B cell (primary cell): ENCODE data around the gene PPP1R2. TPM values are rescaled to one million over a fixed set of nuclear protein-coding genes. Genes with fewer than 3 reads are reported as not detected.

ENCODE experiments used
- ATAC-seq: fragments of 200-7000 bp; cut with Tn5 transposase; one replicate; pipeline ENCODE4 v1.10.0; 2021; ENCODE audit warnings: low read depth, mild to moderate bottlenecking, moderate number of reproducible peaks, moderate library complexity
- CTCF ChIA-PET: fragments of 350-600 bp; sonication (Branson Sonifier 250); formaldehyde crosslinking; loops from one replicate; lab custom pipeline; 2021; ENCODE audit warnings: antibody characterized with exemption, inconsistent platforms; lab: Charles Lee
- POLR2A ChIA-PET: fragments of 350-600 bp; sonication (Branson Sonifier 250); formaldehyde crosslinking; loops from one replicate; lab custom pipeline; 2021; ENCODE audit warnings: antibody characterized with exemption; lab: Charles Lee
- DNase-seq: peaks from one replicate; pipeline ENCODE4 v3.0.0; 2013
- H2AFZ ChIP-seq: 2 replicates; pipeline ENCODE4 v1.6.1; 2012; ENCODE audit warnings: mild to moderate bottlenecking, low read depth, low read length; ENCODE audit not compliant: insufficient read depth, poor library complexity, severe bottlenecking
- H3K27ac ChIP-seq, 2 donors: 1 replicate in 1 of 2; 2 replicates in 1 of 2; pipeline ENCODE4 v1.5.1; 2012 to 2013; ENCODE audit warnings: low read length in 2 of 2, mild to moderate bottlenecking in 2 of 2, moderate library complexity in 1 of 2
- H3K27me3 ChIP-seq, 4 experiments: fragments of 200-600 bp in 1 of 4; sonication (generic) in 1 of 4; replicated peaks in 1 of 4; 1 replicate in 2 of 4; 2 replicates in 2 of 4; pipeline versions ENCODE4 v1.6.1 to v1.7.0; 2013 to 2016; ENCODE audit warnings: low read length in 3 of 4, mild to moderate bottlenecking in 2 of 4, mixed read lengths in 1 of 4, moderate library complexity in 1 of 4; ENCODE audit not compliant: insufficient read depth in 4 of 4, control insufficient read depth in 3 of 4; ENCODE audit errors: control extremely low read depth in 1 of 4
- H3K36me3 ChIP-seq, 2 experiments: replicated peaks in 1 of 2; 1 replicate in 1 of 2; 2 replicates in 1 of 2; pipeline versions ENCODE4 v1.6.1 to v1.7.1; 2013; ENCODE audit warnings: low read length in 1 of 2; ENCODE audit not compliant: insufficient read depth in 2 of 2, control insufficient read depth in 1 of 2; ENCODE audit errors: control extremely low read depth in 1 of 2, extremely low read depth in 1 of 2
- H3K4me1 ChIP-seq, 2 donors: fragments of 200-600 bp in 1 of 2; sonication (generic) in 1 of 2; 1 replicate in 1 of 2; 2 replicates in 1 of 2; pipeline versions ENCODE4 v1.5.1 to v1.6.1; 2013 to 2017; ENCODE audit warnings: low read length in 2 of 2; ENCODE audit not compliant: control insufficient read depth in 2 of 2, insufficient read depth in 2 of 2
- H3K4me2 ChIP-seq: replicated peaks from 2 replicates; pipeline ENCODE3; 2012; ENCODE audit warnings: mild to moderate bottlenecking, low read depth, low read length; ENCODE audit not compliant: poor library complexity, severe bottlenecking
- H3K4me3 ChIP-seq, 5 experiments: fragments of 200-600 bp in 1 of 5; sonication (generic) in 1 of 5; 1 replicate in 3 of 5; 2 replicates in 2 of 5; pipeline versions ENCODE4 v1.5.1 to v1.7.0; 2011 to 2016; ENCODE audit warnings: low read length in 4 of 5, mild to moderate bottlenecking in 4 of 5, low read depth in 2 of 5, control low read depth in 1 of 5, moderate library complexity in 1 of 5; ENCODE audit not compliant: insufficient read depth in 1 of 5; ENCODE audit errors: control extremely low read depth in 1 of 5, extremely low read depth in 1 of 5
- H3K79me2 ChIP-seq: fragments of 200-600 bp; sonication (generic); one replicate; pipeline ENCODE4 v1.6.0; 2016; ENCODE audit warnings: low read length; ENCODE audit not compliant: control insufficient read depth, insufficient read depth
- H3K9ac ChIP-seq: fragments of 200-600 bp; sonication (generic); 2 replicates; pipeline ENCODE4 v1.6.1; 2017; ENCODE audit warnings: mild to moderate bottlenecking, low read length, moderate library complexity
- H3K9me3 ChIP-seq, 3 donors: one replicate each; pipeline versions ENCODE4 v1.6.1 to v1.7.1; 2013; ENCODE audit warnings: low read length in 2 of 3; ENCODE audit not compliant: control insufficient read depth in 2 of 3, insufficient read depth in 1 of 3; ENCODE audit errors: control extremely low read depth in 1 of 3
- H4K20me1 ChIP-seq: 2 replicates; pipeline ENCODE4 v1.6.0; 2012; ENCODE audit warnings: mild to moderate bottlenecking, low read length; ENCODE audit not compliant: insufficient read depth, control insufficient read depth, poor library complexity, severe bottlenecking
- H3K27ac Mint-ChIP-seq: one replicate; pipeline ENCODE4 v1.8.0; 2021; ENCODE audit warnings: mixed read lengths
- H3K27me3 Mint-ChIP-seq: one replicate; pipeline ENCODE4 v1.8.0; 2021; ENCODE audit warnings: mixed read lengths
- H3K4me1 Mint-ChIP-seq: one replicate; pipeline ENCODE4 v1.8.0; 2021; ENCODE audit warnings: mixed read lengths
- H3K4me3 Mint-ChIP-seq: one replicate; pipeline ENCODE4 v1.8.0; 2021; ENCODE audit warnings: mixed read lengths
- H3K9me3 Mint-ChIP-seq: one replicate; pipeline ENCODE4 v1.8.0; 2022; ENCODE audit warnings: mixed read lengths; ENCODE audit not compliant: insufficient read depth
- CTCF ChIP-seq: fragments of 200-600 bp; IDR thresholded peaks from one replicate; pipeline ENCODE4 v1.8.0; 2022; ENCODE audit warnings: antibody characterized with exemption, mild to moderate bottlenecking
- EZH2 ChIP-seq: IDR thresholded peaks from 2 replicates; pipeline ENCODE4 v1.6.1; 2012; ENCODE audit warnings: borderline replicate concordance, low read depth, mild to moderate bottlenecking, moderate library complexity, low read length; ENCODE audit not compliant: insufficient read depth, poor library complexity, severe bottlenecking
- WGBS: methylation state at CpG from one replicate; pipeline ENCODE4 v1.1.5; 2013; ENCODE audit warnings: missing lambda C conversion rate; ENCODE audit not compliant: insufficient coverage; 5-methylcytosine and 5-hydroxymethylcytosine counted together
- intact Hi-C: fragments of 100-400 bp; cut with micrococcal nuclease; formaldehyde crosslinking; loops from one replicate; pipeline ENCODE4 v1.10.0; 2022
- polyA plus RNA-seq: library from polyadenylated mRNA; depleted of rRNA; stranded (reverse); fragments of >200 nt; gene quantifications from 2 replicates; pipeline ENCODE4 v1.2.3, GENCODE V29; 2012
- total RNA-seq, 2 donors: library from RNA; stranded (reverse); fragments of 120-200 nt in 1 of 2; gene quantifications; 1 replicate in 1 of 2; 2 replicates in 1 of 2; pipeline versions ENCODE4 v1.2.3 to v1.2.4, GENCODE V29; 2013 to 2022

Gene PPP1R2
- total and polyA plus RNA-seq, 2 donors (not counting 1 experiment from before 2014, with no cell fraction given), result 39.1 to 73.8 TPM

- Mint-ChIP-seq H3K27me3 (no peaks in the 10 kb centered on the region), H3K9me3 (no peaks in the 10 kb centered on the region), H3K4me1 (peaks cover 80% of the 10 kb centered on the region), H3K27ac (peak overlapping the region; percentile 96), H3K4me3 (peak overlapping the region; percentile 97)
- peak overlapping the region; percentile 97 for H3K9ac ChIP-seq
- H3K27ac ChIP-seq, result peak overlapping the region; percentile 96 to 98
- peak overlapping the region; percentile 75 to 95 (median 93) for H3K4me3 ChIP-seq
- peaks cover 58% of the 10 kb centered on the region for H3K79me2 ChIP-seq
- no peaks in the 10 kb centered on the region for H3K27me3 ChIP-seq
- WGBS, result no CpG with 5 or more reads among the region's 5 CpGs
- TF ChIP-seq CTCF (no peak), EZH2 (no peak)
- ChIA-PET POLR2A (interaction anchor here (0.6 to 2.0 kb wide), 8 partner anchors 20 to 854 kb away, joined by 3 to 19 read pairs (median 4); partner anchors contain the start of genes ACAP2 and XXYLT1), CTCF (interaction anchor here (0.8 to 5.3 kb wide), 7 partner anchors 8 to 871 kb away, joined by 3 to 30 read pairs (median 3); partner anchors contain the start of gene XXYLT1)
- intact Hi-C loops, result loop anchor here (2.0 to 5.0 kb wide), 3 partner anchors 855 to 1056 kb away; partner anchors contain the start of genes ATP13A3, FAM43A and LSG1
- H4K20me1 ChIP-seq, result peaks cover 45% of the 10 kb centered on the region
- no peak for ATAC-seq
- H3K36me3 ChIP-seq, result no peaks in the 10 kb centered on the region
- H3K4me1 ChIP-seq, result peaks cover 63 to 67% of the 10 kb centered on the region in 2 donors
- H3K9me3 ChIP-seq, result no peaks in the 10 kb centered on the region
- peak overlapping the region; percentile 80 for H3K4me2 ChIP-seq
- peak overlapping the region; percentile 78 for H2AFZ ChIP-seq
- peak; percentile 71 for DNase-seq
Measured at GRCh38 chr3:195542316-195542697, 818 bp downstream of the PPP1R2 start.

- no peaks in the 10 kb centered on the region for H3K27me3 ChIP-seq
- ChIA-PET POLR2A (interaction anchor here (0.6 to 0.8 kb wide), 3 partner anchors 30 to 640 kb away, joined by 3 to 7 read pairs (median 5); no protein-coding TSS in a partner anchor), CTCF (no interaction called here)
- H3K4me1 ChIP-seq, result peaks cover 49 to 57% of the 10 kb centered on the region in 2 donors
- H3K9me3 ChIP-seq, result no peaks in the 10 kb centered on the region
- no peak for ATAC-seq
- peaks cover 0 to 6% of the 10 kb centered on the region in 2 experiments for H3K36me3 ChIP-seq
- Mint-ChIP-seq H3K9me3 (no peaks in the 10 kb centered on the region), H3K27me3 (no peaks in the 10 kb centered on the region), H3K4me1 (peaks cover 73% of the 10 kb centered on the region), H3K4me3 (peak overlapping the region; percentile 97), H3K27ac (peak overlapping the region; percentile 66)
- peak; percentile 64 for DNase-seq
- peak overlapping the region in 1 of 2 donors; percentile 96 for H3K27ac ChIP-seq
- H3K4me2 ChIP-seq, result peak overlapping the region; percentile 80
- peak overlapping the region in 2 of 5 experiments; percentile 93 to 94 for H3K4me3 ChIP-seq
- no peak overlapping the region for H2AFZ ChIP-seq
- H3K79me2 ChIP-seq, result peaks cover 75% of the 10 kb centered on the region
- peaks cover 56% of the 10 kb centered on the region for H4K20me1 ChIP-seq
- WGBS, result 12% methylated on average over 4 of the region's 6 CpGs
- intact Hi-C loops, result loop anchor here (5.0 kb wide), 2 partner anchors 853 to 868 kb away; partner anchors contain the start of genes FAM43A and LSG1
- H3K9ac ChIP-seq, result peak overlapping the region; percentile 40
- TF ChIP-seq EZH2 (no peak), CTCF (no peak)
Measured at GRCh38 chr3:195540511-195540910, 2.6 kb downstream of the PPP1R2 start.
